Measurements from ENCODE around the gene APP. TPM values are rescaled to one million over a fixed set of nuclear protein-coding genes. Genes with fewer than 3 reads are reported as not detected.

The APP gene
- total and polyA plus RNA-seq, 4 donors: 86.9 to 414 (median 367) TPM

- DNase-seq (no peak), ATAC-seq (ENCODE audit: insufficient read depth, low FRiP score) (no peak)
- no peaks in the 10 kb centered on the region for H3K9me3 ChIP-seq (ENCODE audit: control insufficient read depth in 4 of 4, insufficient read depth in 3 of 4, low read length in 3 of 4)
- H3K4me1 ChIP-seq (ENCODE audit: control insufficient read depth in 5 of 5, insufficient read depth in 5 of 5, low read length in 5 of 5): peaks cover 0 to 4% (median 0%) of the 10 kb centered on the region in 5 donors
- H3K27ac ChIP-seq (ENCODE audit: low read depth in 1 of 2, low read length in 1 of 2): no peak overlapping the region
- WGBS, 2 donors: 74 to 79% methylated on average over 3 of the region's 3 CpGs
- TF ChIP-seq CTCF (IDR thresholded peaks at IDR 0.05; ENCODE audit: control extremely low read depth, extremely low read depth): no peak
- H3K36me3 ChIP-seq (ENCODE audit: control insufficient read depth in 4 of 4, insufficient read depth in 4 of 4, low read length in 4 of 4): no peaks in the 10 kb centered on the region
- H3K27me3 ChIP-seq (ENCODE audit: control insufficient read depth in 3 of 3, insufficient read depth in 3 of 3, low read length in 2 of 3): no peaks in the 10 kb centered on the region
- no peak overlapping the region for H3K4me3 ChIP-seq
- H3K9ac ChIP-seq (ENCODE audit: insufficient read depth in 1 of 2, low read length in 2 of 2): no peak overlapping the region
Measured at GRCh38 chr21:26194326-26194725, 23.8 kb upstream of the APP start.

GRCh38 chr21:26191609-26192008 is 21.0 kb upstream of the APP start:
- no peak for TF ChIP-seq CTCF (IDR thresholded peaks at IDR 0.05; ENCODE audit: control extremely low read depth, extremely low read depth)
- Histone ChIP-seq H3K9ac (ENCODE audit: insufficient read depth in 1 of 2, low read length in 2 of 2) (no peak overlapping the region), H3K27me3 (ENCODE audit: control insufficient read depth in 3 of 3, insufficient read depth in 3 of 3, low read length in 2 of 3) (no peaks in the 10 kb centered on the region), H3K9me3 (ENCODE audit: control insufficient read depth in 4 of 4, insufficient read depth in 3 of 4, low read length in 3 of 4) (no peaks in the 10 kb centered on the region), H3K4me3 (no peak overlapping the region), H3K36me3 (ENCODE audit: control insufficient read depth in 4 of 4, insufficient read depth in 4 of 4, low read length in 4 of 4) (no peaks in the 10 kb centered on the region), H3K27ac (ENCODE audit: low read depth in 1 of 2, low read length in 1 of 2) (no peak overlapping the region), H3K4me1 (ENCODE audit: control insufficient read depth in 5 of 5, insufficient read depth in 5 of 5, low read length in 5 of 5) (no peaks in the 10 kb centered on the region)
- 89 to 92% methylated on average over 5 of the region's 5 CpGs for WGBS, 2 donors
- DNase-seq: no peak
- ATAC-seq (ENCODE audit: insufficient read depth, low FRiP score): no peak

- Histone ChIP-seq H3K27me3 (ENCODE audit: control insufficient read depth in 3 of 3, insufficient read depth in 3 of 3, low read length in 2 of 3) (no peaks in the 10 kb centered on the region), H3K27ac (ENCODE audit: low read depth in 1 of 2, low read length in 1 of 2) (no peak overlapping the region), H3K36me3 (ENCODE audit: control insufficient read depth in 4 of 4, insufficient read depth in 4 of 4, low read length in 4 of 4) (no peaks in the 10 kb centered on the region), H3K9me3 (ENCODE audit: control insufficient read depth in 4 of 4, insufficient read depth in 3 of 4, low read length in 3 of 4) (peaks cover 0 to 4% (median 0%) of the 10 kb centered on the region in 4 donors), H3K9ac (ENCODE audit: insufficient read depth in 1 of 2, low read length in 2 of 2) (no peak overlapping the region), H3K4me1 (ENCODE audit: control insufficient read depth in 5 of 5, insufficient read depth in 5 of 5, low read length in 5 of 5) (no peaks in the 10 kb centered on the region), H3K4me3 (no peak overlapping the region)
- ATAC-seq (ENCODE audit: insufficient read depth, low FRiP score) (no peak), DNase-seq (no peak)
- no peak for TF ChIP-seq CTCF (IDR thresholded peaks at IDR 0.05; ENCODE audit: control extremely low read depth, extremely low read depth)
- WGBS, 2 donors: 62 to 80% methylated on average over 5 of the region's 5 CpGs
Measured at GRCh38 chr21:26188422-26188821, 17.9 kb upstream of the APP start.

- no peak for TF ChIP-seq CTCF (IDR thresholded peaks at IDR 0.05; ENCODE audit: control extremely low read depth, extremely low read depth)
- Histone ChIP-seq H3K27ac (ENCODE audit: low read depth in 1 of 2, low read length in 1 of 2) (no peak overlapping the region), H3K27me3 (ENCODE audit: control insufficient read depth in 3 of 3, insufficient read depth in 3 of 3, low read length in 2 of 3) (no peaks in the 10 kb centered on the region), H3K36me3 (ENCODE audit: control insufficient read depth in 4 of 4, insufficient read depth in 4 of 4, low read length in 4 of 4) (no peaks in the 10 kb centered on the region), H3K4me3 (no peak overlapping the region), H3K9me3 (ENCODE audit: control insufficient read depth in 4 of 4, insufficient read depth in 3 of 4, low read length in 3 of 4) (peaks cover 0 to 6% (median 0%) of the 10 kb centered on the region in 4 donors), H3K9ac (ENCODE audit: insufficient read depth in 1 of 2, low read length in 2 of 2) (no peak overlapping the region), H3K4me1 (ENCODE audit: control insufficient read depth in 5 of 5, insufficient read depth in 5 of 5, low read length in 5 of 5) (no peaks in the 10 kb centered on the region)
- WGBS, 2 donors: 88 to 94% methylated on average over 2 of the region's 2 CpGs
- DNase-seq: no peak
- no peak for ATAC-seq (ENCODE audit: insufficient read depth, low FRiP score)
Measured at GRCh38 chr21:26185446-26185845, 14.9 kb upstream of the APP start.

All from lung (tissue), 12 donors.